AG09309 (cell line): Measurements from ENCODE around the gene TNFAIP6.
A peak's percentile ranks its signal among the peaks of the same experiment; 100 is the strongest.
"Not testable (repeated sequence)": the region's sequence is repeated elsewhere in the genome, so short reads cannot be mapped to it uniquely, and the experiment has no call there.

Experiments used
- DNase-seq: peaks from one replicate; pipeline ENCODE4 v3.0.0-alpha.2; 2010; ENCODE audit warnings: low read depth
- H3K4me3 ChIP-seq: 2 replicates; pipeline ENCODE4 v1.5.1; 2011; ENCODE audit warnings: mild to moderate bottlenecking, low read depth, low read length, moderate library complexity; ENCODE audit not compliant: control insufficient read depth
- CTCF ChIP-seq: IDR thresholded peaks from 2 replicates; pipeline ENCODE4 v1.5.1; 2011; ENCODE audit warnings: mild to moderate bottlenecking, low read depth, low read length, inconsistent platforms; ENCODE audit not compliant: insufficient read depth, control insufficient read depth; ENCODE audit errors: missing control alignments

Gene TNFAIP6

DNA sequence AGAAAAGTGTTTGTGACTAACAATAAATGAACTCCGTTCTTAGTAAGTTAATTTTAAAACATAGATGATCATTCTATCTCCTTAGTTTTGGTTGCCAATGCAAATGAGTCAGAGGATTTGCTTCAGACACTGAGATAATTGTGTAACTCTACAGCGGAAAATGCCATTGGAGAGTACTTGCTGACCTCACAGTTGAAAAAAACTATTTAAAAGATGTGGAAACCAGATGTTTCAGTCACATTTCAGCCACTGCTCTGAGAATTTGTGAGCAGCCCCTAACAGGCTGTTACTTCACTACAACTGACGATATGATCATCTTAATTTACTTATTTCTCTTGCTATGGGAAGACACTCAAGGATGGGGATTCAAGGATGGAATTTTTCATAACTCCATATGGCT is at the start of gene TNFAIP6:
TNFAIP6 (plus strand) TSS at position 234 of the 400 bp plus-strand sequence; CDS start at position 309, 75 bp downstream.
- DNase-seq = peak; percentile 94
- peak within 1 kb of the TSS; percentile 28 for H3K4me3 ChIP-seq
- no peak for TF ChIP-seq CTCF

DNA sequence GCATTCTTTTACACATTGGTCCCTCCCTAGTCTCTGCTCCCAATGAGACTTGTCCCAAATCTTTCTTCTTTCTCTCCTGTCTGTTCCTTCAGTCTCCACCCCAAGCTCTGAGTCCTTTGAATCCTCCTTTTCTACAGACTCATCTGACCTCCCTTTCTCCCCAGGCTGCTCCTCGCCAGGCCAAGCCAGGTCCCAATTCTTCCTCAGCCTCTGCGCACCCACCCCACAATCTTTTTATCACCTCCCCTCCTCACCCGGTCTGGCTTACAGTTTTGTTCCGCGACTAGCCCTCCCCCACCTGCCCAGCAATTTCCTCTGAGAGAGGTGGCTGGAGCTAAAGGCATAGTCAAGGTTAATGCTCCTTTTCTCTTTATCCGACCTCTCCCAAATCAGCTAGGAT is 47.1 kb upstream of the TNFAIP6 start:
- H3K4me3 ChIP-seq, DNase-seq: not testable (repeated sequence)

DNA sequence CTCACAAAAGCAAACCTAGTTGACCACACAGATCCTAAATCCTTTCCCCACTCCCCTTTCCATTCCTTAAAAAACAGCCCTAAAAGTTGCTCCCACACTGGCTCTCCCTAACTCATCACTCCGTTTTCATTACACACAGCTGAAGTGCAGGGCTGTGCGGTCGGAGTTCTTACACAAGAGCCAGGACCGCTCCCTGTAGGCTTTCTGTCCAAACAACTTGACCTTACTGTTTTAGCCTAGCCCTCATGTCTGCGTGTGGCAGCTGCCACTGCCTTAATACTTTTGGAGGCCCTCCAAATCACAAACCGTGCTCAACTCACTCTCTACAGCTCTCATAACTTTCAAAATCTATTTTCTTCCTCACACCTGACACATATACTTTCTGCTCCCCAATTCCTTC is 45.0 kb upstream of the TNFAIP6 start:
- H3K4me3 ChIP-seq, DNase-seq: not testable (repeated sequence)

- no peak for DNase-seq
Observed at GRCh38 chr2:151315381-151315903, 42.0 kb upstream of the TNFAIP6 start.

DNA sequence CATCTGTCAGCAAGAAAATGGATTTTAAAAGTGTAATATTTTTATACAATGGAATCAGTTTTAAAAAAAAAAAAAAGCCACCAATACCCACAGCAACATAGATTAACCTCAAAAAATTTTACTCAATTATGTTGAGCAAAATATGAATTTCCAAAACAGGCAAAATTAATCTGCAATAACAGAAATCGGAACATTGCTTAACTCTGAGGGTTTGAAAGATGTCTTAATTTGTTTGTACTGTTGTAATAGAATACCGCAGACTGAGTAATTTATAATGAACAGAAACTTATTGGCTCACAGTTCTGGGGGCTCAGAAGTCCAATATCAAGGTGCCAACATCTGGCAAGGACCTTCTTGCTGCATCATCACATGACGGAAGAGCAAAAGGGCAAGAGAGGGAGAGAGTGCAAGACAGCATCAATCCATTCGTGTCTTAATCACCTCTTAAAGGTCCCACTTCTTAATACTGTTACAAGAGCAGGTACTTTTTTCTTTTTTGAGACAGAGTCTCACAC is 31.8 kb upstream of the TNFAIP6 start:
- TF ChIP-seq CTCF = no peak
- DNase-seq = no peak
- no peak overlapping the region for H3K4me3 ChIP-seq

More at GRCh38 chr2:151315381-151315903, 42.0 kb upstream of the TNFAIP6 start:
- H3K4me3 ChIP-seq = peak overlapping the region; percentile 3; the same call in 1 of the 2 replicates
- TF ChIP-seq CTCF = no peak

DNA sequence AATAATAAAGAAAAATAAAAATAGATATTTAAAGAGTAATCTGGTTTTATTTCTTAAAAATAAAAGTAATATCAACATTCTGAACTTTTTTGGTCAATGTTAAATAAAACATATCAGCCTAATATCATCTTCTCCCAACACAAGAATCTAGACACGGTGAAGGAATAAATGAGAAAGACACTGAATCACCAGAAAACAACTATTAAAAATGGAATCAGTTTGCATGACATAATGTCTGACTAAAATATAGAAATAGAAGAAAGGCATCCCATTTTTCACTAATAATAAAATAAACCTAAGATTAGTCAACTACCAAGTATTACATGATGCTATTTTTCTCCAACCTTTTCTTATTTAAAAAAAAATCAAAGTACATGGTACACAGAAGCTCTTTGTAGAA is 30.8 kb upstream of the TNFAIP6 start:
- no peak for DNase-seq
- TF ChIP-seq CTCF = no peak
- no peak overlapping the region for H3K4me3 ChIP-seq

DNA sequence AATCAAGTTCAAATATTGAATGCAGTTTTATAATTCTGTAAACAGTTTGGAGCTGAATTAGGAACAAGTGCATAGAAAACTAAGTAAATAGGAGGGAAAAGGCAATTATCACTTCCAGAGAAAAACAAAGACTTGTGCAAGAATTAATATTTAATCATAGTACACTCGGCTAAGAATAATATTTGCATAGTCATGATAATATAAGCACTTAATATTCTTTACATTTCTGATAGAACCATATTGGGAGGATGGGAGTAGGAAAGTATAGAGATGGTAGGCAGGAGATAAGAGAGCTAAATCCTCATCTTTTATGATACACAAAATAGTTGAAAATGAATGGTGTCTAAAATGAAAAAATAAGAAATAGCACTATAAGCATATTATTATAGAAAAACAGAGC is 27.4 kb upstream of the TNFAIP6 start:
- H3K4me3 ChIP-seq = no peak overlapping the region
- DNase-seq = no peak
- no peak for TF ChIP-seq CTCF

DNA sequence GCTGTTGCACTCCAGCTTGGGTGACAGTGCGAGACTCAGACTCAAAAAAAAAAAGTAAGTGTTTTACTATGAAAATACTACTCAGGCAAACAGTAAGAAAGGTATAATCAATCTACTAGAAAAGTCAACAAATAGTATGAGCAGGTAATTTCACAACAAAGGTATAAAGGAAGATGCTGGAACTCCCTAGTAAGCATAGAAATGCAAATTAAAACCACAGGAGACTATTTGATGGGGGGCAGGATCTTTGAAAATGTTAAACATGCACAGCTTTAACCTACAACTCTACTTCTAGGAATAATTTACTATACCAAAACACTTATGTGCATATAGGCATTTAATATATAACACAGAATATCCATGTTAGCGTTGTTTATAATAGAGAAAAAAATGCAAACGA is 24.3 kb upstream of the TNFAIP6 start:
- TF ChIP-seq CTCF = no peak
- no peak overlapping the region for H3K4me3 ChIP-seq
- no peak for DNase-seq
